Hypothalamus (tissue), 51 donors: ENCODE measurements around the gene IER5.
A peak's percentile ranks its signal among the peaks of the same experiment; 100 is the strongest.

Experiments used
- DNase-seq, 51 donors: peaks; one replicate each; lab custom pipeline; 2025; lab: John Stamatoyannopoulos, UW

IER5 gene

GRCh38 chr1:181075766-181076350, 12.6 kb upstream of the IER5 start:
- DNase-seq: no peak

GRCh38 chr1:181076852-181077251, 11.6 kb upstream of the IER5 start:
- DNase-seq: no peak

- no peak for DNase-seq
Measured at GRCh38 chr1:181077576-181078242, 10.8 kb upstream of the IER5 start.

GRCh38 chr1:181079382-181079781, 9.1 kb upstream of the IER5 start:
- DNase-seq: no peak

DNA sequence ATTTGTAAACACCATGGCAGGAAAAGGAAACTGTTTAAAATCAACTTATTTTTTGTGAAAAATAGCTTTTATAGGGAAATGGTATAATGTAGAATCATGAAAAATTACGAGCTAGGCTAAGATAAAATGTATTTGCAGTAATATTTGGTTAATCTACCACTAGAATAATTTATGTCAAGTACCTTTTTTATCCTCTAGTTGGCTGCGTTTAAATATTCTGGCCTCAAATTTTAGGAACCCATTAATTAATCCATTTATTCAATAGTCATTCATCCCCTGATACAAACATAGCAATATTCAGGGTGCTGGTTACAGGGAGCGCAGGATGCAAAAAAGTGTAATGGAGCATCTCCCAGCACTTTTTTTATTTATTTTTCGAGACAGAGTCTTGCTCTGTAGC, 8.6 kb upstream of the IER5 start:
- DNase-seq: no peak

DNA sequence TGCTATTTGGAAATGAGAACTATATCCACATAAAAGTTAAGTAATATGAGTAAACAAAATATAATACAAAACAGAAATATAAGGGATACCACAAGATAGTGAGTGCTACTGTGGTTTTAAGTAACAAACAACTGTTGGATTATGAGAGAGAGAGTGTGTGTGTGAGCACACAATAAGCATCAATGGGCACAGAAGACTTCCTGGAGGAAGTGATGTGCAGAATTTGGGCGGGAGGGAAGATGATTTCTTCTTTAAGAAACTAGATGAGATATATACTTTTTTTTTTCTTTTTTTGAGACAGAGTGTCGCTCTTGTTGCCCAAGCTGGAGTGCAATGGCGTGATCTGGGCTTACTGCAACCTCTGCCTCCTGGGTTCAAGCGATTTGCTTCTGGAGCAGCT, 7.9 kb upstream of the IER5 start:
- no peak for DNase-seq

DNA sequence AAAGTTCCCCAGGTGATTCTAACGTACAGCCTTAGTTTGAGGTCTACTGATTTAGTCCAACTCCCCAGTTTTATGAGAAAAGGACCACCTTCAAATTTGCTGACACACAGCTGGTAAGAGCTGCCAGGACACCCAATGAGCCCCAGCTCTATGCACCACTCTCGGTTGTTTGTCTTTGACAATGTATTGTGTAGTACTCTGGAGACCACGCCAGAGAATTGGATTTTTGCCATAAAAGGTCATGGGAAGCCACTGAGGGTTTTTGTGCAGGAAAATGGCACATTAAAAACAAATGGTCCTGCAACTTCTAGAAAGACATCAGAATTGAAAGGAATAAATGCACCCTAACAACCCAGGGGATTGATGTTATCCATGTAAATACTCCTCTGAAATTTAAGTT, 7.1 kb upstream of the IER5 start:
- DNase-seq: no peak

DNA sequence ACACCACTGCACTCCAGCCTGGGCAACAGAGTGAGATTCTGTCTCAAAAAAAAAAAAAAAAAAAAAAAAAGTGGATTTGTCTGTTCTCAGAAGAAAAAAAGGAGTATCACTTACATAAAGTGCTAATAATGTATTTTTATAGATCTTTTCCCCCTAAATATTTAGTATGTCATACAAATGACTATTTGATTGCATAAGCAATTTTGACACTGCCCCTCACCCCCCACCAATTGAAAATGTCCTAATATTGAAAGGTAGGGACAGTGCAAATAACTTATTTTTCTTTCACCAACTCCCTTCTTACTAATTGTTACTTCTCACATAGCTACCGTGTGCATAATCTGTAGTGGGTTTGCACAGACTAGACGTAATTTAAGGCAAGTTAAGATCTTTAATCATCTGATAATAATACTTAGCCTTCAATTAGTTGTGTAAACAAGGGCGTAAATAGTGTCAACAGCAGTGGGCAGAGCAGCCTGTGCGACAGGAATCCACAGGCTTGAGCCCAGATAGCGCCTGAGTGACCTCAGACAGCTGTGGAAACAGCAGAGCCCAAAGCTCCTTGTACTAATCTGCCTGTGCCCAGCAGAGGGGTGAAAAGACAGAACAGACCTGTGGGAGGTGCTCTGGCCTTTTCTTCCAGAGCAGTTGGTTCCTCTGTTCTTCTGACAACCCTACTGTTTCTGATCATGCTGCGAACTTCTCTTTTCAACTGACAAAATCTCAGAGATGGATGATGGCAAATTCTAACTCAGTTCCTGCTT, 4.5 kb upstream of the IER5 start:
- DNase-seq: peak in 7 of 51 donors; percentile 6 to 22 (median 12)

- DNase-seq: no peak
Measured at GRCh38 chr1:181084606-181084969, 3.9 kb upstream of the IER5 start.

- no peak for DNase-seq
Measured at GRCh38 chr1:181086091-181086490, 2.4 kb upstream of the IER5 start.

DNA sequence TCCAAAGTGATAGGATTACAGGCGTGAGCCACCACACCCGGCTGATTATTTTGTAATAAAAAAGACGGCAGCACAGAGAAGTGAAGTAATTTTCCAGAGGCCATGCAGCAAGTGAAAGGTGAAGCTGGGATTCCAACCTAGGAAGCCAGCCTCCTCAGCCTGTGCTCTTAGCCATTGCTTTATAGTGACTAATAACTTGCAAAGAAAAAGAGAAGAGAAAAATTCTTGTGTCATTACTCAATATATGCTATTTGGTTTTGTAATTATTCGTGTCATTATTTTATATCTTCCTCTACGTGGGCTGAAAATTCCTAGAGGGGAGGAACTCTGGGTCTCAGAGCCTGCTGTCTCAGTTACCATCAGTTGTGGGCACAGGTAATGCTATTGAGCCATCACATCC, 1.6 kb upstream of the IER5 start:
- no peak for DNase-seq

DNA sequence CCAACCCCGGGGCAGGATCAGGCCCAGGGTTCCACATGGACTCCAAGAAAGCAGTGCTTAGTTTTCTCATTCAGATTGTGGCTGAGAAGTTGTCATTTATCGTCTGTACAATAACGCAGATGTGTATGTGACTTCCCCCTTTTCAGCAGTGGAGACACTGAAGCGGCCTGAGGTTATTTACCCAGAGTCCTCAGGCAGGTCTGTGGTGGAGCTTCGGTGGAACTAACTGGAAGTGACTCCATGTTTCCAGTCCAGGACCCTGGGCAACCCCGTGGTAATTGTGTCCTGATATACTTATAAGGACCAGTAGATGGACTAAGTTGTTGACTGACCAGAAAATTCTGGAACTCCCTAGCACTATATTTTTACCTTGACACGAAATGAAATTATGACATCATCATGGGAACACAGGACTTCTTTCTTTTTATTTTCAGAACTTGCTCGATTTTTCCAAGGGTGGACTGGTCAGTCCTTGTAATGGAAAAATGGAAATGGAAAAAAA, 1.0 kb upstream of the IER5 start:
- no peak for DNase-seq

DNA sequence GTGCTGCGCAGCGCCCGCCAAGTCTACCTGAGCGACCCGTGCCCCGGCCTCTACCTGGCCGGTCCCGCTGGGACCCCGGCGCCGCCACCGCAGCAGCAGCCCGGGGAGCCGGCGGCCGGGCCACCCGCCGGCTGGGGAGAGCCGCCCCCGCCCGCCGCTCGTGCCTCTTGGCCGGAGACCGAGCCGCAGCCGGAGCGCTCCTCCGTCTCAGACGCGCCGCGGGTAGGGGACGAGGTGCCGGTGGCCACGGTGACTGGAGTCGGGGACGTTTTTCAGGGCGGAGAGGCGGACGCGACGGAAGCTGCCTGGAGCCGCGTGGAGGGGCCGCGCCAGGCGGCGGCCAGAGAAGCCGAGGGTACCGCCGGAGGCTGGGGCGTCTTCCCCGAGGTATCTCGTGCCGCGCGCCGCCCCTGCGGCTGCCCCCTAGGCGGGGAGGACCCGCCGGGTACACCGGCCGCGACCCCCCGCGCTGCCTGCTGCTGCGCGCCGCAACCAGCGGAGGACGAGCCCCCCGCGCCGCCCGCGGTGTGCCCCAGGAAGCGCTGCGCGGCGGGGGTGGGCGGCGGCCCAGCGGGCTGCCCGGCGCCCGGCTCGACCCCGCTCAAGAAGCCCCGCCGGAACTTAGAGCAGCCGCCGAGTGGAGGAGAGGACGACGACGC, 646 bp downstream of the IER5 start:
- DNase-seq: peak in 12 of 51 donors; percentile 22 to 71 (median 48)

DNA sequence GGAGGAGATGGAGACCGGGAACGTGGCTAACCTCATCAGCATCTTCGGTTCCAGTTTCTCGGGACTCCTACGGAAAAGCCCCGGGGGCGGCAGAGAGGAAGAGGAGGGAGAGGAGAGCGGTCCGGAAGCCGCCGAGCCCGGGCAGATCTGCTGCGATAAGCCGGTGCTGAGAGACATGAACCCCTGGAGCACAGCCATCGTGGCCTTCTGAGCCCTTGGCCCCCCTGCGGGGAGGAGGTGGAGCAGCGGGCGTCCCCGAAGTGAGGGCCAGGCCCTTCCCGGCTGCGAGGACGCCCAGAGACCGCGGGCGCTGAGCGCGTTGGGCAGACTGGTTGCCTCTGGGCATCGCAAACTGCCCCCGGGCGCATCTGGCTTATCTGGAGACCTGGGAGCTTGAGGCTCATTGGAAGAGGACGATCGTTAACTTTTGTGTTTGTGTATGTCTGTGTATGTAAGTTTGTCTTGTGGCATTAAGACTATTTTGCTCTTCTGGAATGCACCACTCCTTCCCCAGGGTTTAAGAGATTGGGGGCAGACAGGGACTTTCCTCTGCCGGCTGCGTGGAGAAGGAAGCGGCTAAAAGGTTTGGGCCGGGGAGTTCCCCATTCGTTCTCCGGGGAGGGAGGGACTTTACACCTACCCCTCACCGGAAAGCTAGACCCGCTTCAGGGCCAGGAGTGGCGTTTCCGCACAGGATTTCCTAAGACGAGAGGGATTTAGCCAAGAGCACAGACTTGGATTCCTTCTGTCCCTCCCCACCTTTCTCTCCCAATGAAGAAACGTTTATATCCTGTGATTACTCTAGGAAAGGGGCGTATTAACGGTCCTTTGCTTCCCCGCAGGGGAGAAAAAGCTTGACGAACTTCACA, 1.4 kb downstream of the IER5 start:
- DNase-seq: peak in 43 of 51 donors; percentile 11 to 76 (median 47)

GRCh38 chr1:181090641-181091126, 2.2 kb downstream of the IER5 start:
- no peak for DNase-seq

DNA sequence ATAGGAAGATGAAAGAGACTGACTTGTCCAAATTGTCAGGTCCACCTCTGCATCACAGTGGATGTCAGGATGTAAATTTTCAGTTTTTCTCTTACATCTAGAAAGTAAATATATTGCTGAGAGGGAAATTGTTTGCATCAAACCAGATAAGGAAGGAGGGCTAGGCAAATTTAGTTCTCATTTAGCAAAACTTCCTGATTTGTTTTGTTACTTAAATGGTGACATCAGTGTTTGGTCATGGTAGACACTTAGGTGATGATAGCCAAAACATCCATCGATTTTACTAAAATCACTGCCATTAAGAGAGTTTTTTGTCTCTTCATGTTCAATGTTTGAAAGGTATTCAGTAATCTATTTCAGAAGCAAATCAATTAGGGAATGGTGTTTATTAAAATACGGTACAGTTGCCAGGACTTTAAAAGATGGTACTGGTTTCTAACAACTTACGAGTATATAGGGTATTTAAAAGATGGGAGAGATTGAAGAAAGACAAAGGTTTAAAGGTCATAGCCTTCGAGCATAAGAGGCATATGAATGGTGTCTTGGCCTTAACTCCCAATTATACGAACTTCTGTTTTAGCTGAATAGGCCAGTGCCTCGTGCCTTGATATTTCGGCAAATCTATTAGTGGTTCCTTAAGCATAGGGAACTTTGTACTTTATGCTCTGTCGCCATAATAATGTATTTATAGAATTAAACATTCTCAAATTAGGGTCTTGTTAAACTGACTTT, 3.0 kb downstream of the IER5 start:
- DNase-seq: no peak

- DNase-seq: no peak
Measured at GRCh38 chr1:181092056-181092455, 3.6 kb downstream of the IER5 start.

DNA sequence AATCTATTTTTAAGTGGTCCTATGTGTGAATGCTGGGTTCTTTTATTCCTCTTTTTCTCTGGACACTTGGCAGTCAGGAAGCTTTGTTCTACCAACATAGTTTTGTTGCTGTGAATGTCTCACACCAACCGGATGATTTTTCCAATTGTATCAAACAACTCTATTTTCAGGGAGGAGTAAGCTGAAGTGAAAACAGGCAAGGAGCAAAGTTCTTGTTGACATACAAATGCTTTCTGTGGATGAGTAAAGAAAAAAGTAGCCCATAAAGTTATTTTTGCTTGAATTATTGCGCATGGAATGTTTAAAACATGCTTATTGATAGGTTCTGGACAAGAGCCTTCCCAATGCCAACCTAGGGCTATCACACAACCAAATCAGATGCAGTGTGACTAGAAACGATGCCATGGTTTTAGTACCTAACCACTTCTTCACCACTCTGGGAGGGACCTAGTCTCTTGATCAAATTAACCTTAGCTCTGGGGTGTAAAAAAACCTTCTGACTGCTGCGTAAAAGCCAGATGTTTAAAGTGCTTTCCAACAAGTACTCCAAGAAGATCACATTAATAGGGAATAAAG, 4.5 kb downstream of the IER5 start:
- no peak for DNase-seq
